ENCODE results near the gene SDHAF1.
"Not testable (repeated sequence)": the region's sequence is repeated elsewhere in the genome, so short reads cannot be mapped to it uniquely, and the experiment has no call there.

DNA sequence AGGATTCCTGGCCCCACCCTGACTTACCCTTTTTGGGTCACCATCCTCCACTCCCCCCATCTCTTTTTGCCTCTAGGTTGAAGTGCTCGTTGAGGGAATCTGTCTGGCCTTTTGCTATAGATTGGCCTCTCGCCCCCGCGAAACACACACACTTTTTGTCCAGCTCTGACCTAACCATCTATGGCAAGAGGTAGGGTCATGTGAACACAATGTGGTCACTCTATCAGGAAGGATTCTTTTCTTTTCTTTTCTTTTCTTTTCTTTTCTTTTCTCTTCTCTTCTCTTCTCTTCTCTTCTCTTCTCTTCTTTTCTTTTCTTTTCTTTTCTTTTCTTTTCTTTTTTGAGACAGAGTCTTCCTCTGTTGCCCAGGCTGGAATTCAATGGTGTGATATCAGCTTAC, 14.0 kb upstream of the SDHAF1 start:
- TF ChIP-seq, protein P1, sequence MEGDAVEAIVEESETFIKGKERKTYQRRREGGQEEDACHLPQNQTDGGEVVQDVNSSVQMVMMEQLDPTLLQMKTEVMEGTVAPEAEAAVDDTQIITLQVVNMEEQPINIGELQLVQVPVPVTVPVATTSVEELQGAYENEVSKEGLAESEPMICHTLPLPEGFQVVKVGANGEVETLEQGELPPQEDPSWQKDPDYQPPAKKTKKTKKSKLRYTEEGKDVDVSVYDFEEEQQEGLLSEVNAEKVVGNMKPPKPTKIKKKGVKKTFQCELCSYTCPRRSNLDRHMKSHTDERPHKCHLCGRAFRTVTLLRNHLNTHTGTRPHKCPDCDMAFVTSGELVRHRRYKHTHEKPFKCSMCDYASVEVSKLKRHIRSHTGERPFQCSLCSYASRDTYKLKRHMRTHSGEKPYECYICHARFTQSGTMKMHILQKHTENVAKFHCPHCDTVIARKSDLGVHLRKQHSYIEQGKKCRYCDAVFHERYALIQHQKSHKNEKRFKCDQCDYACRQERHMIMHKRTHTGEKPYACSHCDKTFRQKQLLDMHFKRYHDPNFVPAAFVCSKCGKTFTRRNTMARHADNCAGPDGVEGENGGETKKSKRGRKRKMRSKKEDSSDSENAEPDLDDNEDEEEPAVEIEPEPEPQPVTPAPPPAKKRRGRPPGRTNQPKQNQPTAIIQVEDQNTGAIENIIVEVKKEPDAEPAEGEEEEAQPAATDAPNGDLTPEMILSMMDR (IDR thresholded peaks at IDR 0.05; ENCODE audit: poor library complexity): not testable (repeated sequence)
- TF ChIP-seq EZH2phosphoT487 (IDR thresholded peaks at IDR 0.05; ENCODE audit: low read depth, severe bottlenecking, unreplicated experiment); EZH2 (IDR thresholded peaks at IDR 0.05; ENCODE audit: borderline replicate concordance): not testable (repeated sequence)
